ENCODE measurements around the gene TBC1D5. TPM values are rescaled to one million over a fixed set of nuclear protein-coding genes. Genes with fewer than 3 reads are reported as not detected.

Gene TBC1D5
- total RNA-seq, 3 donors from 2014 or later, result 33.1 to 56.1 (median 44.1) TPM

- H3K9me3 ChIP-seq, result no peaks in the 10 kb centered on the region
- peaks cover 15% of the 10 kb centered on the region for H3K4me1 ChIP-seq (ENCODE audit: low read depth)
- H3K4me3 ChIP-seq, result no peak overlapping the region
- no peak for ATAC-seq
- no peak for DNase-seq
- no peak for TF ChIP-seq CTCF (IDR thresholded peaks at IDR 0.05)
- H3K36me3 ChIP-seq (ENCODE audit: low read depth), result no peaks in the 10 kb centered on the region
- intact Hi-C loops (cut with DNase I, micrococcal nuclease), result loop anchor here in 1 of 2 donors (10.0 kb wide), 1 partner anchor 103 kb away; no protein-coding TSS in a partner anchor
These were observed 4.9 kb upstream of the TBC1D5 start for GRCh38 chr3:17747174-17747889.

DNA sequence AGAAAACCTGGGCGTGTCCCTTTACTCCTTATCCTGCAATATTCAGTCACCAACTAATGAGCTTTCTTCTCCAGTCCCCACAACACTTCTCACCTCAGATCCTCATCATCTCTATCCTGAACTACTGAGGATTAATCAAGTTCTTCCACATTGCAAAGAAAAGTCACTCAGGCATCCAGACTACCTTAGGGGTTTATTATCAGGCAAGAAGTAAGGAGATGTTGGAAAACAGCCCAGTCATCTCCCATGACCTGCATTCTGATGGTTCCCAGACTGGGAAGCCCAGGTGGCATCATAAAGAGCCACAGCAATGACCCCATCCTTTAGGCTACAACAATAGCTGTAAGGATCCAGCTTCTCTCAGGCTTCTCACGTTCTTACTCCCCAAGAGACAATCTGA is 3.5 kb upstream of the TBC1D5 start:
- H3K36me3 ChIP-seq (ENCODE audit: low read depth), result no peaks in the 10 kb centered on the region
- intact Hi-C loops (cut with DNase I, micrococcal nuclease), result loop anchor here in 1 of 2 donors (10.0 kb wide), 1 partner anchor 101 kb away; no protein-coding TSS in a partner anchor
- no peaks in the 10 kb centered on the region for H3K9me3 ChIP-seq
- DNase-seq, result no peak
- ATAC-seq, result no peak
- peaks cover 19% of the 10 kb centered on the region for H3K4me1 ChIP-seq (ENCODE audit: low read depth)
- H3K4me3 ChIP-seq, result no peak overlapping the region
- TF ChIP-seq CTCF (IDR thresholded peaks at IDR 0.05), result no peak

GRCh38 chr3:17745301-17745700 is 2.9 kb upstream of the TBC1D5 start:
- H3K4me1 ChIP-seq (ENCODE audit: low read depth), result peaks cover 25% of the 10 kb centered on the region
- no peak for ATAC-seq
- intact Hi-C loops (cut with DNase I, micrococcal nuclease), result loop anchor here in 1 of 2 donors (10.0 kb wide), 1 partner anchor 100 kb away; no protein-coding TSS in a partner anchor
- TF ChIP-seq CTCF (IDR thresholded peaks at IDR 0.05), result no peak
- H3K9me3 ChIP-seq, result no peaks in the 10 kb centered on the region
- H3K36me3 ChIP-seq (ENCODE audit: low read depth), result no peaks in the 10 kb centered on the region
- DNase-seq, result no peak
- H3K4me3 ChIP-seq, result no peak overlapping the region

DNA sequence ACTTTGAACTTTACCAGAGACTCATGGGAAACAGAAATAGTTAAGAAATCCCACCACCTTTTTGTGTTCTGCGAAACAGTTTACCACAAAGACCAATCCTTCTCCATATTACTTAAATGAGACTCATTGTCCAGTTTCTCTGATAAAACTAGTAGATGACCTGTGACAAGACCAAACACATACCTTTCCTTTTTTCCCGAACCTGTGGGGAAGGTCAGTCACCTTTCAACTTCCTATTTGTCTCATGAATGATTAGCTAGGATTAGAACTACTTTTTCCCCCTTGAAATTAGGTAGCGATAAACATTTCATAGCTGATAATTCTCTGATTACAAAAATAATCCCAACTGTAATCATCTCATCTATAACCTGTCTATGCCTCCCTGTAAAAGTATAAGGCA is 2.3 kb upstream of the TBC1D5 start:
- intact Hi-C loops (cut with DNase I, micrococcal nuclease), result loop anchor here in 1 of 2 donors (10.0 kb wide), 1 partner anchor 100 kb away; no protein-coding TSS in a partner anchor
- TF ChIP-seq CTCF (IDR thresholded peaks at IDR 0.05), result no peak
- DNase-seq (no peak), ATAC-seq (no peak)
- H3K36me3 ChIP-seq (ENCODE audit: low read depth), result no peaks in the 10 kb centered on the region
- H3K4me3 ChIP-seq, result no peak overlapping the region
- H3K4me1 ChIP-seq (ENCODE audit: low read depth), result peaks cover 27% of the 10 kb centered on the region
- no peaks in the 10 kb centered on the region for H3K9me3 ChIP-seq

- no peak for DNase-seq
- H3K36me3 ChIP-seq (ENCODE audit: low read depth), result no peaks in the 10 kb centered on the region
- TF ChIP-seq CTCF (IDR thresholded peaks at IDR 0.05), result no peak
- H3K9me3 ChIP-seq, result no peaks in the 10 kb centered on the region
- H3K4me1 ChIP-seq (ENCODE audit: low read depth), result peaks cover 28% of the 10 kb centered on the region
- intact Hi-C loops (cut with DNase I, micrococcal nuclease), result loop anchor here in 1 of 2 donors (10.0 kb wide), 1 partner anchor 99 kb away; no protein-coding TSS in a partner anchor
- ATAC-seq, result no peak
- H3K4me3 ChIP-seq, result no peak overlapping the region
These were observed 1.2 kb upstream of the TBC1D5 start for GRCh38 chr3:17743658-17743995.

Data from mucosa of descending colon (tissue), 3 donors.